Immature natural killer cell (primary cell): Measurements from ENCODE around the gene MYO18B. TPM values are rescaled to one million over a fixed set of nuclear protein-coding genes. Genes with fewer than 3 reads are reported as not detected.

Source experiments
- DNase-seq, 3 donors: peaks; one replicate each; pipeline ENCODE4 v3.0.0; 2022; ENCODE audit warnings: mixed read lengths in 1 of 3
- H3K27ac Mint-ChIP-seq, 6 donors: one replicate each; pipeline ENCODE4 v1.8.0; 2020; ENCODE audit warnings: mixed read lengths in 6 of 6, mild to moderate bottlenecking in 5 of 6, inconsistent platforms in 4 of 6, moderate library complexity in 3 of 6
- H3K27me3 Mint-ChIP-seq, 3 donors: one replicate each; pipeline ENCODE4 v1.8.0; 2020 to 2021; ENCODE audit warnings: low read depth in 3 of 3, mild to moderate bottlenecking in 3 of 3, mixed read lengths in 3 of 3, moderate library complexity in 3 of 3, inconsistent platforms in 1 of 3
- H3K36me3 Mint-ChIP-seq, 3 donors: one replicate each; pipeline ENCODE4 v1.8.0; 2020; ENCODE audit warnings: mixed read lengths in 3 of 3, inconsistent platforms in 2 of 3, mild to moderate bottlenecking in 2 of 3
- H3K4me1 Mint-ChIP-seq, 2 donors: one replicate each; pipeline ENCODE4 v1.8.0; 2020; ENCODE audit warnings: inconsistent platforms in 2 of 2, mild to moderate bottlenecking in 2 of 2, mixed read lengths in 2 of 2, moderate library complexity in 1 of 2
- H3K4me3 Mint-ChIP-seq, 5 donors: one replicate each; pipeline ENCODE4 v1.8.0; 2020; ENCODE audit warnings: mild to moderate bottlenecking in 5 of 5, mixed read lengths in 5 of 5, inconsistent platforms in 3 of 5, moderate library complexity in 3 of 5
- H3K9me3 Mint-ChIP-seq, 6 donors: one replicate each; pipeline ENCODE4 v1.8.0; 2020; ENCODE audit warnings: mild to moderate bottlenecking in 6 of 6, mixed read lengths in 6 of 6, inconsistent platforms in 4 of 6, moderate library complexity in 3 of 6
- polyA plus RNA-seq, 3 donors: library from polyadenylated mRNA; unstranded; fragments of 300-500 nt; fragmentation: Illumina TruSeq; gene quantifications; one replicate each; pipeline ENCODE4 v1.2.3, GENCODE V29; 2021

The MYO18B gene
- polyA plus RNA-seq, 3 donors from 2014 or later = not detected

DNA sequence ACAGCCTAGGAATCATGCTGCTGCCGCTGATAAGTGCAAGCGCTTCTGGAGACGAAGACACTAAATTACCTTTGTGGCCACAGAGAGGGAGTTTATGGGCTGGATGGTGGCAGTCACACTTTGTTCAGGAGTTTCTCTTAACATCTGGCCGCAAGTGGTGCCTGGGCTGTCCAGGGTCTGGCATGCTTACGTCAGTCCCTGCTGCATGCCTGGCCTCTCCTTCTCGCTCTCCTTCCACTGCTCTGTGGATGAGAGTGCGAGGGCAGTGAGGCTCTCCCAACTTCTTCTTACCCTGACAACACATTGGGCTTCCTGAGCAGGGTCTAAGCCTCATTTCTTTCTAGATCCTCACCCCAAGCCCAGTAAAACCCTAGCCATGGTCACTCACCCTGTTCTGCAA is 266.6 kb downstream of the MYO18B start:
- Mint-ChIP-seq H3K4me3 (no peak overlapping the region), H3K36me3 (no peaks in the 10 kb centered on the region), H3K27me3 (peaks cover 2 to 10% (median 4%) of the 10 kb centered on the region in 3 donors), H3K4me1 (no peaks in the 10 kb centered on the region), H3K9me3 (peaks cover 0 to 2% (median 0%) of the 10 kb centered on the region in 6 donors), H3K27ac (no peak overlapping the region)
- no peak for DNase-seq

DNA sequence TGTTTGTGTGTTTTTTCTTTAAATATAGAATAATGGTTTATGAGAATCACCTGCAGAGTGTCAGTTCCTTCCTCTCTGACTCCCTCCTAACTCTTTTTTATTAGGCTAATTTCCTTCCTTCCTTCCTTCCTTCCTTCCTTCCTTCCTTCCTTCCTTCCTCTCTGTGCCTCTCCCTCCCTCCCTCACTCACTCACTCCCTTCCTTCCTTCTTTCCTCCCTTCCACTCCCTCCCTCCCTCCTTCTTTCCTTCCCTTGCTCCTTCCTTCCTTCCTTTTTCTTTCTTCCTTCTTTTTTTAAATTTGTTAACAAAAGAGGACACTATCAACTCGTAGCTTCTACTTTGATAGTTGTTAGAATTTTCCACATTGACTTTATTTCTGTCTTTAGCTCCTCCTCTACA is 274.9 kb downstream of the MYO18B start:
- H3K4me3 Mint-ChIP-seq = no peak overlapping the region
- peaks cover 0 to 1% (median 0%) of the 10 kb centered on the region in 6 donors for H3K9me3 Mint-ChIP-seq
- no peak for DNase-seq
- no peak overlapping the region for H3K27ac Mint-ChIP-seq
- no peaks in the 10 kb centered on the region for H3K4me1 Mint-ChIP-seq
- peaks cover 0 to 4% (median 2%) of the 10 kb centered on the region in 3 donors for H3K27me3 Mint-ChIP-seq
- H3K36me3 Mint-ChIP-seq = no peaks in the 10 kb centered on the region

DNA sequence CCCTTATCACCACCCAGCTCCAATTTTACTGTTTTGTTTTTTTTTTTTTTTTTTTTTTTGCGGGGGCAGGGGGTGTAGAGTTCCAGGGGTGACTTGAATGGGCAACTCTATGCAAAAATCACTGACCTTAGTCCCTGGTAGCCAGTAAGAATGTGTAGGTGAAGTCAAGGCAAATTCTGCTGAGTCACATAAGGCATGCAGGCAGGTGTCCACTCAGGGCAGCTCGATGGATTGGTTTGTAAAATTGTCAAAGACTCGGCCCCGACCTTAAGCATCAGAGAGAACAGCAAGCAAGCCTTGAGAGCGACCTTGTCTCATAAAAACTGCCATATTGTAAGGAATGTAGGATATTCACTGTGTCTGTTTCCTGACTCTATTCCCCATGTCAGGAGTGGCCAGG is 275.9 kb downstream of the MYO18B start:
- Mint-ChIP-seq H3K4me1 (no peaks in the 10 kb centered on the region), H3K27ac (no peak overlapping the region), H3K27me3 (peaks cover 0 to 2% (median under 1%) of the 10 kb centered on the region in 3 donors), H3K9me3 (peaks cover 0 to 1% (median 0%) of the 10 kb centered on the region in 6 donors), H3K36me3 (no peaks in the 10 kb centered on the region), H3K4me3 (no peak overlapping the region)
- DNase-seq = no peak

DNA sequence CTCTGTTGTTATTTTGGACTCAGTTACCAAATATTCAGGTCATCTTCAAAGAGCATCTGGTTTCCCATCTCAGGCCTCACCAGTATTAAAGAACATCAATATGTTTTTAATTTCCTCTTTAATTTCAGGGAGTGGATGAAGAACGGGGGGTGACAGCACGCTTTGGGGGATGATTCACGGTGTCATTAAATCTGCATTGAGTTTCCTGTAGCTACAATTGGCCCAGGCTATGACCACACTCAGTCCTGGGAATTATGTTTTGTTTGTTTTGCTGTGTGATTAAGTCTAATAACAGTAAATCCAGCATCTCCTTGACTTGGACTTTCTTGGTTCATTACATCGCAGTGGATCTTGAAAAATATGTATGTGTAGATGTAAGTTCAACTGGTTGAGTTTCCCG is 277.6 kb downstream of the MYO18B start:
- no peak for DNase-seq
- no peaks in the 10 kb centered on the region for H3K4me1 Mint-ChIP-seq
- H3K27me3 Mint-ChIP-seq = peaks cover 0 to 5% (median 0%) of the 10 kb centered on the region in 3 donors
- H3K27ac Mint-ChIP-seq = no peak overlapping the region
- H3K9me3 Mint-ChIP-seq = peaks cover 0 to 1% (median 0%) of the 10 kb centered on the region in 6 donors
- no peak overlapping the region for H3K4me3 Mint-ChIP-seq
- no peaks in the 10 kb centered on the region for H3K36me3 Mint-ChIP-seq

DNA sequence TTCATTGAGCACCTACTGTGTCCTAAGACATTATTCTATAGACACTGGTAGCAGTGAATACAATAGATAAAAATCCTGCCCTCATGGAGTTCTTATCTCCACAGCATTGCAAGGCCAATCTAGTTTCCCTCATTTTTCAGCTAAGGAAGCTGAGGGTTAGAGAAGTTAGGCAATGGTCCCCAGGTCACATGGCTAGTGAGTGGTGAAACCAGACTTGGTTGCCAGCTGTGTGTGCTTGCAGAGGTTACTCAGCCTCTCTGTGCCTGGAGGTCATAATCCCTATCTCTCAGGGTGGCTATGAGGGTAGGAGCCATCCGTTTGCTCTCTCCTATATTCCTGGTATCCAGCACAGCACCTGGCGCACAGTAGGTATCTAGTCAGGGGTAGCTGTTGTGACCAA is 279.5 kb downstream of the MYO18B start:
- no peak for DNase-seq
- Mint-ChIP-seq H3K27me3 (peaks cover 0 to 9% (median 0%) of the 10 kb centered on the region in 3 donors), H3K4me1 (no peaks in the 10 kb centered on the region), H3K9me3 (peaks cover 0 to 1% (median 0%) of the 10 kb centered on the region in 6 donors), H3K4me3 (no peak overlapping the region), H3K27ac (no peak overlapping the region), H3K36me3 (no peaks in the 10 kb centered on the region)

DNA sequence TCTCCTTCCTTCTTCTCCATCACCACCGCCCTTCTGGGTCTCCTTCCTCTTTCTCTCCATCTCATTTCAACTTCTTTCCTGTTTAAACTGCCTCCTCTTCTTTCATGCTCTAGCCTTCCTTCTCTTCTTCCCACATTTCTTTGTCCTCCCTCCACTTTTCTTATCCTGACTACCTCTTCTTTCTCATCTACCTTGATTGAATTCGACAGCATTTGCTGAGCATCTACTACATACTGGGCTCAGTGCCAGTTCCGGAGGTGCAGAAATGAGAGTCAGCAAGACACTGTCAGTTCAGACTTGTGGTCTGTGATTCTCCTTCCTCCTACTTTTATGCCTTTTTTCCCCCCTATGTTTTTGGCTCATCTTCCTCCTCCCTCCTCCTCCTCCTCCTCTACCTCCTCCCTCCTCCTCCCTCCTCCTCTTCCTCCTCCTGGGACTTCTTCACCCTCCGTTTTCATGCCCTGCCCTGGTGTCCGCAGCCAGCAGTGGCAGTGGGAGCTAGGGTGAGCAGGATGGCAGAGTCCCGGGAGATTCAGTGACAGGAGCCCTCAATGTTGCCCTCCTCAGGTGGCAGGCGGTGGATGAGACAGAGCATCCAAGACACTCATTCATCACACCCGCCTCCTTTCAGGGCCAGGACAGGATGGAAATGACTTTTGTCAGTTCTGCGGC is 281.3 kb downstream of the MYO18B start:
- H3K9me3 Mint-ChIP-seq = no peaks in the 10 kb centered on the region
- DNase-seq = no peak
- no peak overlapping the region for H3K4me3 Mint-ChIP-seq
- no peak overlapping the region for H3K27ac Mint-ChIP-seq
- H3K36me3 Mint-ChIP-seq = no peaks in the 10 kb centered on the region
- no peaks in the 10 kb centered on the region for H3K4me1 Mint-ChIP-seq
- peaks cover 0 to 9% (median 0%) of the 10 kb centered on the region in 3 donors for H3K27me3 Mint-ChIP-seq

DNA sequence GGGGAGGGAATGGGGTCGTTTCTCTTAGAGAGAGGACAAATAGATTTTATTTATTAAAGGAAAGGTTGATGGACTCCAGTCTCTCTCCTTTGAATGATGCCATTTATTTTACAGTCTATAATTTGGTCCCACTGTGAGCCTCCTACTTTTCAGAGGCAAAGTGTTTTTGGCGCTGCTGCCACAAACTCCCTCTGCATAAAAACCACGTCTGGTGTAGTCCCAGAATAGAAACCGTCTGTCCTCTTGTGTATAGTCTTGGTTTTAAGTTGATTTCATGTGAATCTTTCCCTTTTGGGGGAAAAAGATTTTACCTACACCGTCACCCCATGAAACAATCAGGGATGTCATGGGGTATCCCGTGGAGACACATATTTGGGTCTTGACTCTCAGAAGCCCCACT is 283.6 kb downstream of the MYO18B start:
- H3K9me3 Mint-ChIP-seq = no peaks in the 10 kb centered on the region
- H3K36me3 Mint-ChIP-seq = no peaks in the 10 kb centered on the region
- DNase-seq = no peak
- H3K27ac Mint-ChIP-seq = no peak overlapping the region
- no peaks in the 10 kb centered on the region for H3K4me1 Mint-ChIP-seq
- H3K27me3 Mint-ChIP-seq = peaks cover 0 to 8% (median 0%) of the 10 kb centered on the region in 3 donors
- H3K4me3 Mint-ChIP-seq = no peak overlapping the region

DNA sequence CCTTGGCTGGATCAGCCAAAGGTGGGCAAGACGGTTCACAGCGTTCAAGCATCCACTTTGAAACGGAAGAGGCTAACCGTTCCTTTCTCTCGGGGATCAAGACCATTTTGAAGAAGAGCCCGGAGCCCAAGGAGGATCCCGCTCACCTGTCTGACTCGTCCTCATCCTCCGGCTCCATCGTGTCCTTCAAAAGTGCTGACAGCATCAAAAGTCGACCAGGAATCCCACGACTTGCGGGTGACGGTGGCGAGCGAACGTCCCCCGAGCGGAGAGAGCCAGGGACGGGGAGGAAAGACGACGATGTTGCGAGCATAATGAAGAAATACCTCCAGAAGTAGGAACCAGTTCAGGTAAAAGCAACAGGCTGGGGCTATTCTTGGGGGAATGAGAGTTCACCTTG is 285.4 kb downstream of the MYO18B start:
- peaks cover 0 to 8% (median 0%) of the 10 kb centered on the region in 3 donors for H3K27me3 Mint-ChIP-seq
- H3K9me3 Mint-ChIP-seq = no peaks in the 10 kb centered on the region
- no peak overlapping the region for H3K27ac Mint-ChIP-seq

DNA sequence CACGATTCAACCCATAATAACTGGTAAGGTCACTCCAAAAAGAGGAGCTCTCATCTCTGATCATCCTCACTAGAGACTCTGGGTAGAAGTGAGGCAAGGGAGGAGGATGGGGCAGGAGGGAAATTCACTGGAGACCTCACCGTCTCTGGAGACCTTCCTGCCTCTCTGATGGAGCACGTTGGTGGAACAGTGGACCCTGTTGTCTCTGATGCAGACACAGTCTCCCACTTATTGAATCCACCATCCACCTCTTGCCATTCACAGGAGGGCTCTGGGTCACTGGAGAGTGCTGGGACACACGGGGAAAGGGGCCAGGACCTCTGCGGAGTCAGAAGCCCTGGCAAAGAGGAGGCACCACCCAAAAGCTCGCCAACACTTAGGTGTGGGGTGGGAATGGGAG is 289.7 kb downstream of the MYO18B start:
- Mint-ChIP-seq H3K36me3 (no peaks in the 10 kb centered on the region), H3K27me3 (peaks cover 0 to 2% (median 0%) of the 10 kb centered on the region in 3 donors), H3K27ac (no peak overlapping the region), H3K4me3 (no peak overlapping the region), H3K4me1 (no peaks in the 10 kb centered on the region), H3K9me3 (peaks cover 0 to 16% (median 6%) of the 10 kb centered on the region in 6 donors)
- DNase-seq = no peak

More for the DNA sequence above, 285.4 kb downstream of the MYO18B start:
- H3K4me3 Mint-ChIP-seq = no peak overlapping the region
- no peak for DNase-seq
- no peaks in the 10 kb centered on the region for H3K36me3 Mint-ChIP-seq
- H3K4me1 Mint-ChIP-seq = no peaks in the 10 kb centered on the region

DNA sequence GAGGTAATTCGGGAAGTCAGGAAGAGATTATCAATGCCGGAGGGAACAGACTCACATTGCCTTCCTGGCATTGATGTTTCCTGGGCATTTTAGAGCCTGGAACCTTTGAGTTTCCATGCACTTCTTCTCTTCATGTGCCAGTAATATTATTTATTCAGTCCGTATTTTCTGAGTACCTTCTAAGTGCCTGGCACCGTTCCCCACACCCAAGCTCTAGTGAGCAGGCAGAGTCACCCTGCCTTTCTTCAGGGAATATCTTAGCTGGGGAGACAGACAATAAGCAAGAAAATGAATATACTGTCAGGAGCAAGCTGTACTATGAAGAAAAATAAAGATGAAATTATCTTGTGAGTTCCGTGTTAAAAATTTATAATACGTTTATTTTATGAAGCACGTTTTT is 291.1 kb downstream of the MYO18B start:
- Mint-ChIP-seq H3K9me3 (peaks cover 0 to 16% (median 6%) of the 10 kb centered on the region in 6 donors), H3K4me3 (no peak overlapping the region), H3K27ac (no peak overlapping the region), H3K4me1 (no peaks in the 10 kb centered on the region), H3K36me3 (no peaks in the 10 kb centered on the region), H3K27me3 (peaks cover 0 to 2% (median 0%) of the 10 kb centered on the region in 3 donors)
- DNase-seq = no peak

DNA sequence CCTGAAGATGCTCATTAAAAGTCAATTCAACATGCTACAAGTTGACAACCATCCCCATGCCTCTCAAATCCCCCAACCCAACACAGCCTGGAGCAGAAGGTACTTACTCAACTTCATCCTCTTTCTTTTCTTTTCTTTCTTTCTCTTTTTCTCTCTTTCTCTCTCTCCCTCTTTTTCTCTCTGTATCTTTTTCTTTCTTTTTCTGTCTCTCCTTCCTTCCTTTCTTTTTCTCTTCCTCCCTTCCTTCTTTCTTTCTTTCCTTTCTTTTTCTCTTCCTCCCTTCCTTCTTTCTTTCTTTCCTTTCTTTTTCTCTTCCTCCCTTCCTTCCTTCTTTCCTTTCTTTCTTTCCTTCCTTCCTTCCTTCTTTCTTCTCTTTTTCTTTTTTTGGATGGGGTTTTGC is 291.6 kb downstream of the MYO18B start:
- Mint-ChIP-seq H3K27ac (no peak overlapping the region), H3K36me3 (no peaks in the 10 kb centered on the region), H3K4me1 (no peaks in the 10 kb centered on the region), H3K27me3 (peaks cover 0 to 3% (median 2%) of the 10 kb centered on the region in 3 donors), H3K9me3 (peaks cover 0 to 16% (median 6%) of the 10 kb centered on the region in 6 donors), H3K4me3 (no peak overlapping the region)
- no peak for DNase-seq

DNA sequence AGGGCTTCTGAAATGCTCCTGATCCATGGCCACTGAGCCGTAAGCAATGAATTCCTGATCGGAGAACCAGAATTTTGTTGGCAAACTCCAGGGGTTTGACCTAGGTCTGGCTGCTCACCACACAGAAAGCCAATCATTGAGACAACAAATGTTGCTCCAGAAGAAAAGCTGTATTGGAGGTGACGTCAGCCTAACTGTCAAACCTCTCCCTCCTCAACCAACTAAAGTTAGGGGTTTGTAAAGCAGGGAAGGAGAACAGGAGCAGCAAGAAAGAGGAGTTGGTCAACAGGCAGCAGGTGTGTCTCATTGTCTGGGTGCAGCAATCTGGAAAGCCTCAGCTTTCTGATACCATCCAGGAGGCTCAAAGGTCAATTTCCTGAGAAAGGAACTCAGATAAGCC is 293.5 kb downstream of the MYO18B start:
- H3K9me3 Mint-ChIP-seq = peaks cover 0 to 16% (median 6%) of the 10 kb centered on the region in 6 donors
- H3K4me1 Mint-ChIP-seq = no peaks in the 10 kb centered on the region
- H3K27ac Mint-ChIP-seq = no peak overlapping the region
- DNase-seq = no peak
- H3K4me3 Mint-ChIP-seq = no peak overlapping the region
- no peaks in the 10 kb centered on the region for H3K36me3 Mint-ChIP-seq
- peaks cover 1 to 4% (median 4%) of the 10 kb centered on the region in 3 donors for H3K27me3 Mint-ChIP-seq

DNA sequence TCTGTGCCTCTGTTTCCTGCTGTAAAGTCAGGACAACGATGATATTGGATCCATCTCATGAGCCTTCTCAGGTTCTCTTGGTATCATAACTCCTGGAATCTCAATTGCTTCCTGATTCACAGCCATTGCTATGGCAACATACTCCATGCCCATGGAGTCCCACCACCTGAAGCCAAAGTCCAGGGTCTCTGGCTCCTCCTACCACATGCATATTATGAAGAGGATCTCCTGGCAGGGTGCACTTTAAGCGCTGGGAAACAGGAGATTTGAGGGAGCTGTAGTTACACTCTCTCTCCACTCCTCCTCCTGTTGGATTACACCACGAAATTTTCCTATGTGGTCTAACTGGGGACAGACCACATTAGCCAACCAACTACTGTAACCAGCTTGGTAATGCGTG is 296.4 kb downstream of the MYO18B start:
- Mint-ChIP-seq H3K36me3 (no peaks in the 10 kb centered on the region), H3K9me3 (peaks cover 0 to 16% (median 6%) of the 10 kb centered on the region in 6 donors)
- DNase-seq = no peak

DNA sequence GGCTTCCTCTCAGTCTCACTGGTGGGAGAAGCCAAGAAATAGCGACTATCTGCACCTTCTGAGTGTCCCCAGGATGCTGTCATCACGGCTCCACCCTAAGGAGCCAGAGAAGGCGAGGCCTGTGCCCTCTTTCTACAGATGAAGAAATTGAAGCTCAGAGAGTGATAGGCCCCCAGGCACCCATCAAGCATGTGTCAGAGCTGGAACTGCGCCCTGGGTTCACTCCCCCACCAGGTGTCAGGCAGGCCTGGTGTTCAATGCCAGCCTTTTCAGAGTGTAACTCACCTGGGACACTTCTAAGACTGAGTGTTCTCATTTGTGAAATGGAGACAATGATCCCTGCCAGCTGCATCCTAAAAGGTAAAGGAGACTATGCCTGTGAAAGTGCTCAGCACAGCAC is 299.9 kb downstream of the MYO18B start:
- no peak for DNase-seq

More for the DNA sequence above, 296.4 kb downstream of the MYO18B start:
- H3K27me3 Mint-ChIP-seq = peaks cover 3 to 4% (median 4%) of the 10 kb centered on the region in 3 donors
- H3K27ac Mint-ChIP-seq = no peak overlapping the region
- no peak overlapping the region for H3K4me3 Mint-ChIP-seq
- no peaks in the 10 kb centered on the region for H3K4me1 Mint-ChIP-seq

DNA sequence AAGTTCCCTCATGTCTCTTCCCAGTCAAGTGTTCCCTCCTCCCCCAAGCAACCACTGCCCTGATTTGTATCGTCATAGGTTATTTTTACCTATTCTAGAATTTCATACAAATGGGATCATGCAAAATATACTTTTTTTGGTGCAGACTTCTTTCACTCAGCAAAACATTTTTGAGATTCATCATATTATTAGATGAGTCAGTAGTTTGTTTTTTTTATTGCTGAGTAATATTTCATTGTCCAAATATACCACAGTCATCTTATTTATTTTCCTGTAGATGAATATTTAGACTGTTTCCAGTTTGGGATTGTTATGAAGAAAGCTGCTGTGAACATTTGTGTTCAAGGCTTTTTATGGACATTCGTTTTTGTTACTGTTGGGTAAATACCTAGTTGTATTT is 301.0 kb downstream of the MYO18B start:
- H3K4me1 Mint-ChIP-seq = no peaks in the 10 kb centered on the region
- H3K9me3 Mint-ChIP-seq = no peaks in the 10 kb centered on the region
- DNase-seq = no peak
- H3K36me3 Mint-ChIP-seq = no peaks in the 10 kb centered on the region
- no peak overlapping the region for H3K27ac Mint-ChIP-seq
- no peak overlapping the region for H3K4me3 Mint-ChIP-seq
- peaks cover 4 to 6% (median 5%) of the 10 kb centered on the region in 3 donors for H3K27me3 Mint-ChIP-seq

More for the DNA sequence above, 299.9 kb downstream of the MYO18B start:
- H3K4me1 Mint-ChIP-seq = no peaks in the 10 kb centered on the region
- H3K9me3 Mint-ChIP-seq = no peaks in the 10 kb centered on the region
- no peak overlapping the region for H3K27ac Mint-ChIP-seq
- no peak overlapping the region for H3K4me3 Mint-ChIP-seq
- no peaks in the 10 kb centered on the region for H3K36me3 Mint-ChIP-seq
- peaks cover 4 to 6% (median 5%) of the 10 kb centered on the region in 3 donors for H3K27me3 Mint-ChIP-seq
